T-cell (primary cell): ENCODE measurements around the gene ZNF429. TPM values are rescaled to one million over a fixed set of nuclear protein-coding genes. Genes with fewer than 3 reads are reported as not detected.

Experiments used
- ATAC-seq, 4 experiments: fragments of 200-7000 bp in 3 of 4; fragments of 150-1000 bp in 1 of 4; cut with Tn5 transposase; replicated peaks in 1 of 4; 1 replicate in 3 of 4; 2 replicates in 1 of 4; pipeline ENCODE4 v1.10.0; 2021; ENCODE audit warnings: moderate library complexity in 3 of 4, mild to moderate bottlenecking in 2 of 4, moderate number of reproducible peaks in 1 of 4
- CTCF ChIA-PET, 2 donors: fragments of 300-600 bp; sonication (Branson Sonifier 250); formaldehyde crosslinking; loops; one replicate each; lab custom pipeline; 2022; ENCODE audit warnings: antibody characterized with exemption in 2 of 2; lab: Charles Lee
- POLR2A ChIA-PET, 2 donors: fragments of 300-600 bp; sonication (Branson Sonifier 250); formaldehyde crosslinking; loops; one replicate each; lab custom pipeline; 2022; ENCODE audit warnings: antibody characterized with exemption in 2 of 2; lab: Charles Lee
- DNase-seq, 35 experiments: peaks; one replicate each; pipeline versions ENCODE4 v3.0.0 to v3.0.0-alpha.2; 2013 to 2023
- H3K27ac ChIP-seq: one replicate; pipeline ENCODE4 v1.5.1; 2013; ENCODE audit warnings: low read length
- H3K27me3 ChIP-seq, 2 experiments: replicated peaks in 1 of 2; 1 replicate in 1 of 2; 2 replicates in 1 of 2; pipeline versions ENCODE4 v1.6.1 to v1.7.0; 2013; ENCODE audit warnings: low read length in 1 of 2, mixed read lengths in 1 of 2; ENCODE audit not compliant: control insufficient read depth in 2 of 2, insufficient read depth in 2 of 2; ENCODE audit errors: extremely low read depth in 1 of 2
- H3K36me3 ChIP-seq, 2 donors: 1 replicate in 1 of 2; 2 replicates in 1 of 2; pipeline versions ENCODE4 v1.6.1 to v1.7.0; 2013; ENCODE audit warnings: low read length in 1 of 2; ENCODE audit not compliant: control insufficient read depth in 2 of 2, insufficient read depth in 1 of 2; ENCODE audit errors: extremely low read depth in 1 of 2
- H3K4me1 ChIP-seq, 2 experiments: 1 replicate in 1 of 2; 2 replicates in 1 of 2; pipeline versions ENCODE4 v1.6.1 to v1.7.0; 2013; ENCODE audit warnings: low read length in 2 of 2, mixed read lengths in 1 of 2; ENCODE audit not compliant: insufficient read depth in 2 of 2, control insufficient read depth in 1 of 2; ENCODE audit errors: extremely low read depth in 1 of 2
- H3K4me3 ChIP-seq, 2 donors: 1 replicate in 1 of 2; 2 replicates in 1 of 2; pipeline versions ENCODE4 v1.5.1 to v1.7.0; 2013; ENCODE audit warnings: mild to moderate bottlenecking in 2 of 2, low read length in 1 of 2, moderate library complexity in 1 of 2; ENCODE audit not compliant: control insufficient read depth in 1 of 2; ENCODE audit errors: extremely low read depth in 1 of 2
- H3K9me3 ChIP-seq: 2 replicates; pipeline ENCODE4 v1.7.0; 2013
- H3K27ac Mint-ChIP-seq, 2 donors: one replicate each; pipeline ENCODE4 v1.8.0; 2020 to 2021; ENCODE audit warnings: mild to moderate bottlenecking in 2 of 2, mixed read lengths in 2 of 2
- H3K27me3 Mint-ChIP-seq, 2 donors: one replicate each; pipeline ENCODE4 v1.8.0; 2021 to 2022; ENCODE audit warnings: mixed read lengths in 2 of 2
- H3K36me3 Mint-ChIP-seq: one replicate; pipeline ENCODE4 v1.8.0; 2021; ENCODE audit warnings: mixed read lengths
- H3K4me1 Mint-ChIP-seq, 3 donors: one replicate each; pipeline ENCODE4 v1.8.0; 2020 to 2022; ENCODE audit warnings: mixed read lengths in 3 of 3, mild to moderate bottlenecking in 1 of 3
- H3K4me3 Mint-ChIP-seq, 3 donors: one replicate each; pipeline ENCODE4 v1.8.0; 2020 to 2022; ENCODE audit warnings: mild to moderate bottlenecking in 3 of 3, mixed read lengths in 3 of 3, moderate library complexity in 3 of 3
- H3K9me3 Mint-ChIP-seq, 3 donors: one replicate each; pipeline ENCODE4 v1.8.0; 2020 to 2022; ENCODE audit warnings: mixed read lengths in 3 of 3
- WGBS: methylation state at CpG from one replicate; pipeline ENCODE4 v1.1.5; 2013; ENCODE audit warnings: missing lambda C conversion rate; ENCODE audit not compliant: insufficient coverage; 5-methylcytosine and 5-hydroxymethylcytosine counted together
- total RNA-seq, 35 experiments: library from RNA in 6 of 35; stranded (reverse) in 6 of 35; fragments of 120-200 nt in 1 of 35; gene quantifications; one replicate each; pipeline versions ENCODE4 v1.2.1 to v1.2.4 and lab custom pipeline; 2013 to 2026

Gene ZNF429
- total RNA-seq, 5 donors from 2014 or later (not counting 1 experiment from before 2014, with no cell fraction given) = 14.6 to 26.8 (median 24.3) TPM

GRCh38 chr19:21580818-21581217, 75.4 kb downstream of the ZNF429 start:
- ChIA-PET POLR2A (interaction anchor here (0.6 to 1.1 kb wide), 3 partner anchors 51 to 495 kb away, joined by 3 to 4 read pairs (median 3); no protein-coding TSS in a partner anchor), CTCF (interaction anchor here in 1 of 2 donors (0.6 to 1.7 kb wide), 2 partner anchors 75 to 90 kb away, joined by 3 to 4 read pairs; partner anchors contain the start of gene ZNF429)
- ATAC-seq = no peak
- peaks cover 17 to 47% of the 10 kb centered on the region in 2 experiments for H3K4me1 ChIP-seq
- peaks cover 0 to 35% (median 23%) of the 10 kb centered on the region in 3 donors for H3K9me3 Mint-ChIP-seq
- peak overlapping the region; percentile 35 to 60 for H3K27ac Mint-ChIP-seq
- H3K4me1 Mint-ChIP-seq = peaks cover 19 to 47% (median 25%) of the 10 kb centered on the region in 3 donors
- H3K4me3 ChIP-seq = no peak overlapping the region
- WGBS = no CpG with 5 or more reads among the region's 1 CpG
- peaks cover 0 to 9% of the 10 kb centered on the region in 2 donors for H3K27me3 Mint-ChIP-seq
- no peaks in the 10 kb centered on the region for H3K36me3 ChIP-seq
- no peaks in the 10 kb centered on the region for H3K9me3 ChIP-seq
- H3K27me3 ChIP-seq = peaks cover 0 to 13% of the 10 kb centered on the region in 2 experiments
- H3K27ac ChIP-seq = no peak overlapping the region
- peaks cover 2% of the 10 kb centered on the region for H3K36me3 Mint-ChIP-seq
- DNase-seq = no peak
- peak overlapping the region in 1 of 3 donors; percentile 33 for H3K4me3 Mint-ChIP-seq

- 100% methylated on average over 1 of the region's 1 CpG for WGBS
- H3K9me3 Mint-ChIP-seq = peaks cover 0 to 30% (median 17%) of the 10 kb centered on the region in 3 donors
- Histone ChIP-seq H3K27ac (no peak overlapping the region), H3K9me3 (no peaks in the 10 kb centered on the region), H3K36me3 (no peaks in the 10 kb centered on the region), H3K4me3 (no peak overlapping the region), H3K27me3 (peaks cover 0 to 18% of the 10 kb centered on the region in 2 experiments), H3K4me1 (peaks cover 17 to 52% of the 10 kb centered on the region in 2 experiments)
- no peak overlapping the region for H3K4me3 Mint-ChIP-seq
- ChIA-PET POLR2A (no interaction called here), CTCF (no interaction called here)
- H3K27me3 Mint-ChIP-seq = peaks cover 0 to 10% of the 10 kb centered on the region in 2 donors
- H3K36me3 Mint-ChIP-seq = peaks cover 2% of the 10 kb centered on the region
- peaks cover 19 to 47% (median 25%) of the 10 kb centered on the region in 3 donors for H3K4me1 Mint-ChIP-seq
- no peak for ATAC-seq
- peak overlapping the region; percentile 5 to 60 for H3K27ac Mint-ChIP-seq
- DNase-seq = no peak
Measured at GRCh38 chr19:21581646-21582240, 76.3 kb downstream of the ZNF429 start.

DNA sequence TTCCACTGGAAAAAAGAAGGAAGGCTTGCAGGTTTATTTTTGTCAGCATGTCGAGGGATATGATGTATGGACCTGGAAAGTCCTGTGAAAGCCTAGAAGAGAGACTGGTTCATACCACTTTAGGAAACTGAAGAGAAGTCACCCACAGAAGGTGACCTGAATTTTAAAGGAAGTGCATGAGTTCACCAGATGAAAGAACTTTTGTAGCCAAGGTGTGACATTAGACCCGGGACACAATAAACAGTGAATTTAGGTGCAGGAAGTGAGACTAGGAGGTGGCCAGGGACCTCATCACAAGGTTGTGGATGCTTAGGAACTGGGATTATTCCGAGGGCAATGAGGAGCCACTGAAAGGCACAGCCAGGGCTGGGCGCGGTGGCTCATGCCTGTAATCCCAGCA, 79.1 kb downstream of the ZNF429 start:
- peaks cover 0 to 20% of the 10 kb centered on the region in 2 donors for H3K27me3 Mint-ChIP-seq
- CTCF ChIA-PET = interaction anchor here (0.6 kb wide), 2 partner anchors 78 to 79 kb away, joined by 3 to 12 read pairs; partner anchors contain the start of gene ZNF429 (in 1 of the 2)
- peaks cover 16 to 56% of the 10 kb centered on the region in 2 experiments for H3K4me1 ChIP-seq
- no peak overlapping the region for H3K4me3 ChIP-seq
- peak overlapping the region; percentile 17 to 73 for H3K27ac Mint-ChIP-seq
- H3K9me3 ChIP-seq = no peaks in the 10 kb centered on the region
- H3K27ac ChIP-seq = no peak overlapping the region
- H3K4me1 Mint-ChIP-seq = peaks cover 21 to 51% (median 27%) of the 10 kb centered on the region in 3 donors
- H3K9me3 Mint-ChIP-seq = peaks cover 0 to 23% (median 11%) of the 10 kb centered on the region in 3 donors
- H3K27me3 ChIP-seq = peaks cover 0 to 29% of the 10 kb centered on the region in 2 experiments
- POLR2A ChIA-PET = no interaction called here
- WGBS = 74% methylated on average over 5 of the region's 5 CpGs
- peak in 2 of 4 experiments; percentile 13 to 27 for ATAC-seq
- H3K4me3 Mint-ChIP-seq = peak overlapping the region in 1 of 3 donors; percentile 89
- DNase-seq = peak in 1 of 35 experiments; percentile 39
- no peaks in the 10 kb centered on the region for H3K36me3 ChIP-seq
- peaks cover 2% of the 10 kb centered on the region for H3K36me3 Mint-ChIP-seq

GRCh38 chr19:21585281-21585890, 80.0 kb downstream of the ZNF429 start:
- Mint-ChIP-seq H3K4me3 (peak overlapping the region; percentile 17 to 89 (median 44)), H3K4me1 (peaks cover 18 to 50% (median 22%) of the 10 kb centered on the region in 3 donors), H3K36me3 (peaks cover 2% of the 10 kb centered on the region), H3K27me3 (peaks cover 0 to 20% of the 10 kb centered on the region in 2 donors), H3K27ac (peak overlapping the region in 1 of 2 donors; percentile 17), H3K9me3 (peaks cover 0 to 21% (median 9%) of the 10 kb centered on the region in 3 donors)
- peaks cover 8 to 52% of the 10 kb centered on the region in 2 experiments for H3K4me1 ChIP-seq
- WGBS = 87% methylated on average over 11 of the region's 12 CpGs
- DNase-seq = no peak
- CTCF ChIA-PET = interaction anchor here (0.6 to 1.5 kb wide), 3 partner anchors 16 to 102 kb away, joined by 3 to 5 read pairs (median 4); no protein-coding TSS in a partner anchor
- H3K9me3 ChIP-seq = no peaks in the 10 kb centered on the region
- POLR2A ChIA-PET = interaction anchor here (0.5 to 0.7 kb wide), 2 partner anchors 101 to 193 kb away, joined by 3 to 5 read pairs; no protein-coding TSS in a partner anchor
- no peak for ATAC-seq
- H3K27ac ChIP-seq = no peak overlapping the region
- H3K27me3 ChIP-seq = peaks cover 0 to 29% of the 10 kb centered on the region in 2 experiments
- no peaks in the 10 kb centered on the region for H3K36me3 ChIP-seq
- H3K4me3 ChIP-seq = no peak overlapping the region

- peaks cover 0 to 29% of the 10 kb centered on the region in 2 experiments for H3K27me3 ChIP-seq
Measured at GRCh38 chr19:21586311-21587116, 81.1 kb downstream of the ZNF429 start.

More at GRCh38 chr19:21586311-21587116, 81.1 kb downstream of the ZNF429 start:
- H3K36me3 Mint-ChIP-seq = peaks cover 2% of the 10 kb centered on the region
- ChIA-PET CTCF (interaction anchor here in 1 of 2 donors (0.6 to 1.5 kb wide), 5 partner anchors 10 to 253 kb away, joined by 3 to 6 read pairs (median 4); no protein-coding TSS in a partner anchor), POLR2A (interaction anchor here in 1 of 2 donors (0.6 kb wide), 1 partner anchor 23 kb away, joined by 7 read pairs; no protein-coding TSS in a partner anchor)
- WGBS = 16% methylated on average over 72 of the region's 72 CpGs
- peak overlapping the region; percentile 73 to 89 (median 76) for H3K4me3 Mint-ChIP-seq
- peaks cover 0 to 11% (median 3%) of the 10 kb centered on the region in 3 donors for H3K9me3 Mint-ChIP-seq
- H3K36me3 ChIP-seq = no peaks in the 10 kb centered on the region
- H3K27ac Mint-ChIP-seq = peak overlapping the region; percentile 59 to 71
- peak overlapping the region in 1 of 2 donors; percentile 70 for H3K4me3 ChIP-seq
- peaks cover 0 to 23% of the 10 kb centered on the region in 2 donors for H3K27me3 Mint-ChIP-seq
- ATAC-seq = peak; percentile 64 to 78 (median 72)
- peak in 11 of 35 experiments; percentile 7 to 34 (median 20) for DNase-seq
- H3K9me3 ChIP-seq = no peaks in the 10 kb centered on the region
- H3K4me1 Mint-ChIP-seq = peaks cover 14 to 46% (median 16%) of the 10 kb centered on the region in 3 donors
- H3K4me1 ChIP-seq = peaks cover 4 to 51% of the 10 kb centered on the region in 2 experiments
- no peak overlapping the region for H3K27ac ChIP-seq
